Measurements from ENCODE around the gene PTS.

Gene PTS

DNA sequence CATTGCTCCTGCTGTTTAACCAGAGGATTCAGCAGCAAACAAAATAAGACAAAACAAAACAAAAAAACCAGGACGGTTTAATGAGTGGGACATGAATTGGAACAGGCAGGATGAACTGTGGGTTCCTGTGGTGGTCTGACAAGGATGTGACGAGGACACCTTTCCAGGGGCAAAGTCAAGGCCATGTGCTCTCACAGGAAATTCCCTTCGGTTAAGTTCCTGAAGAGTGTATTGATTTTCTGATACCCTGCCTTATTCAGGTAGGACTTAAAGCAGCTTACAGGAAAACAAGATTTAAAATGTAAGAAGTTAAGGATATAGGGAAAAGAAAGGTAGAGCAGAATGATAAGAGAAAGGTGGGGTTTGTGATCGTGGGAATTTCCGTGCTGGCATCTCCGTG, 42.9 kb downstream of the PTS start:
- no peak for TF ChIP-seq ISL1 (CRISPR knock-in tag; IDR thresholded peaks at IDR 0.05)
- TF ChIP-seq, protein P1, sequence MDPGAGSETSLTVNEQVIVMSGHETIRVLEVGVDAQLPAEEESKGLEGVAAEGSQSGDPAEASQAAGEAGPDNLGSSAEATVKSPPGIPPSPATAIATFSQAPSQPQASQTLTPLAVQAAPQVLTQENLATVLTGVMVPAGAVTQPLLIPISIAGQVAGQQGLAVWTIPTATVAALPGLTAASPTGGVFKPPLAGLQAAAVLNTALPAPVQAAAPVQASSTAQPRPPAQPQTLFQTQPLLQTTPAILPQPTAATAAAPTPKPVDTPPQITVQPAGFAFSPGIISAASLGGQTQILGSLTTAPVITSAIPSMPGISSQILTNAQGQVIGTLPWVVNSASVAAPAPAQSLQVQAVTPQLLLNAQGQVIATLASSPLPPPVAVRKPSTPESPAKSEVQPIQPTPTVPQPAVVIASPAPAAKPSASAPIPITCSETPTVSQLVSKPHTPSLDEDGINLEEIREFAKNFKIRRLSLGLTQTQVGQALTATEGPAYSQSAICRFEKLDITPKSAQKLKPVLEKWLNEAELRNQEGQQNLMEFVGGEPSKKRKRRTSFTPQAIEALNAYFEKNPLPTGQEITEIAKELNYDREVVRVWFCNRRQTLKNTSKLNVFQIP (CRISPR knock-in tag; IDR thresholded peaks at IDR 0.05; ENCODE audit: borderline replicate concordance, low read depth) = no peak
- TF ChIP-seq ZFP30 (CRISPR knock-in tag; IDR thresholded peaks at IDR 0.05) = no peak
- TF ChIP-seq ZFP3 (CRISPR knock-in tag; IDR thresholded peaks at IDR 0.05) = no peak
- TF ChIP-seq, protein P2, sequence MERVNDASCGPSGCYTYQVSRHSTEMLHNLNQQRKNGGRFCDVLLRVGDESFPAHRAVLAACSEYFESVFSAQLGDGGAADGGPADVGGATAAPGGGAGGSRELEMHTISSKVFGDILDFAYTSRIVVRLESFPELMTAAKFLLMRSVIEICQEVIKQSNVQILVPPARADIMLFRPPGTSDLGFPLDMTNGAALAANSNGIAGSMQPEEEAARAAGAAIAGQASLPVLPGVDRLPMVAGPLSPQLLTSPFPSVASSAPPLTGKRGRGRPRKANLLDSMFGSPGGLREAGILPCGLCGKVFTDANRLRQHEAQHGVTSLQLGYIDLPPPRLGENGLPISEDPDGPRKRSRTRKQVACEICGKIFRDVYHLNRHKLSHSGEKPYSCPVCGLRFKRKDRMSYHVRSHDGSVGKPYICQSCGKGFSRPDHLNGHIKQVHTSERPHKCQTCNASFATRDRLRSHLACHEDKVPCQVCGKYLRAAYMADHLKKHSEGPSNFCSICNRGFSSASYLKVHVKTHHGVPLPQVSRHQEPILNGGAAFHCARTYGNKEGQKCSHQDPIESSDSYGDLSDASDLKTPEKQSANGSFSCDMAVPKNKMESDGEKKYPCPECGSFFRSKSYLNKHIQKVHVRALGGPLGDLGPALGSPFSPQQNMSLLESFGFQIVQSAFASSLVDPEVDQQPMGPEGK (CRISPR knock-in tag; IDR thresholded peaks at IDR 0.05; ENCODE audit: borderline replicate concordance) = no peak
- no peak for TF ChIP-seq ZNF8 (CRISPR knock-in tag; IDR thresholded peaks at IDR 0.05)
- TF ChIP-seq RARB (CRISPR knock-in tag; IDR thresholded peaks at IDR 0.05) = no peak
- TF ChIP-seq ZNF565 (CRISPR knock-in tag; conservative IDR thresholded peaks at IDR 0.05; ENCODE audit: low read depth) = no peak
- TF ChIP-seq, protein P3, sequence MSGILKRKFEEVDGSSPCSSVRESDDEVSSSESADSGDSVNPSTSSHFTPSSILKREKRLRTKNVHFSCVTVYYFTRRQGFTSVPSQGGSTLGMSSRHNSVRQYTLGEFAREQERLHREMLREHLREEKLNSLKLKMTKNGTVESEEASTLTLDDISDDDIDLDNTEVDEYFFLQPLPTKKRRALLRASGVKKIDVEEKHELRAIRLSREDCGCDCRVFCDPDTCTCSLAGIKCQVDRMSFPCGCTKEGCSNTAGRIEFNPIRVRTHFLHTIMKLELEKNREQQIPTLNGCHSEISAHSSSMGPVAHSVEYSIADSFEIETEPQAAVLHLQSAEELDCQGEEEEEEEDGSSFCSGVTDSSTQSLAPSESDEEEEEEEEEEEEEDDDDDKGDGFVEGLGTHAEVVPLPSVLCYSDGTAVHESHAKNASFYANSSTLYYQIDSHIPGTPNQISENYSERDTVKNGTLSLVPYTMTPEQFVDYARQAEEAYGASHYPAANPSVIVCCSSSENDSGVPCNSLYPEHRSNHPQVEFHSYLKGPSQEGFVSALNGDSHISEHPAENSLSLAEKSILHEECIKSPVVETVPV (CRISPR knock-in tag; IDR thresholded peaks at IDR 0.05) = no peak
- no peak for TF ChIP-seq OSR1 (CRISPR knock-in tag; IDR thresholded peaks at IDR 0.05)
- TF ChIP-seq ESRRG (CRISPR knock-in tag; IDR thresholded peaks at IDR 0.05) = no peak
- TF ChIP-seq ZC3H10 (CRISPR knock-in tag; IDR thresholded peaks at IDR 0.05) = no peak
- no peak for TF ChIP-seq GLIS3 (CRISPR knock-in tag; IDR thresholded peaks at IDR 0.05)
- TF ChIP-seq BACH2 (CRISPR knock-in tag; IDR thresholded peaks at IDR 0.05; ENCODE audit: borderline replicate concordance) = no peak
- TF ChIP-seq, protein P4, sequence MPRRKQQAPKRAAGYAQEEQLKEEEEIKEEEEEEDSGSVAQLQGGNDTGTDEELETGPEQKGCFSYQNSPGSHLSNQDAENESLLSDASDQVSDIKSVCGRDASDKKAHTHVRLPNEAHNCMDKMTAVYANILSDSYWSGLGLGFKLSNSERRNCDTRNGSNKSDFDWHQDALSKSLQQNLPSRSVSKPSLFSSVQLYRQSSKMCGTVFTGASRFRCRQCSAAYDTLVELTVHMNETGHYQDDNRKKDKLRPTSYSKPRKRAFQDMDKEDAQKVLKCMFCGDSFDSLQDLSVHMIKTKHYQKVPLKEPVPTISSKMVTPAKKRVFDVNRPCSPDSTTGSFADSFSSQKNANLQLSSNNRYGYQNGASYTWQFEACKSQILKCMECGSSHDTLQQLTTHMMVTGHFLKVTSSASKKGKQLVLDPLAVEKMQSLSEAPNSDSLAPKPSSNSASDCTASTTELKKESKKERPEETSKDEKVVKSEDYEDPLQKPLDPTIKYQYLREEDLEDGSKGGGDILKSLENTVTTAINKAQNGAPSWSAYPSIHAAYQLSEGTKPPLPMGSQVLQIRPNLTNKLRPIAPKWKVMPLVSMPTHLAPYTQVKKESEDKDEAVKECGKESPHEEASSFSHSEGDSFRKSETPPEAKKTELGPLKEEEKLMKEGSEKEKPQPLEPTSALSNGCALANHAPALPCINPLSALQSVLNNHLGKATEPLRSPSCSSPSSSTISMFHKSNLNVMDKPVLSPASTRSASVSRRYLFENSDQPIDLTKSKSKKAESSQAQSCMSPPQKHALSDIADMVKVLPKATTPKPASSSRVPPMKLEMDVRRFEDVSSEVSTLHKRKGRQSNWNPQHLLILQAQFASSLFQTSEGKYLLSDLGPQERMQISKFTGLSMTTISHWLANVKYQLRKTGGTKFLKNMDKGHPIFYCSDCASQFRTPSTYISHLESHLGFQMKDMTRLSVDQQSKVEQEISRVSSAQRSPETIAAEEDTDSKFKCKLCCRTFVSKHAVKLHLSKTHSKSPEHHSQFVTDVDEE (CRISPR knock-in tag; IDR thresholded peaks at IDR 0.05) = no peak

DNA sequence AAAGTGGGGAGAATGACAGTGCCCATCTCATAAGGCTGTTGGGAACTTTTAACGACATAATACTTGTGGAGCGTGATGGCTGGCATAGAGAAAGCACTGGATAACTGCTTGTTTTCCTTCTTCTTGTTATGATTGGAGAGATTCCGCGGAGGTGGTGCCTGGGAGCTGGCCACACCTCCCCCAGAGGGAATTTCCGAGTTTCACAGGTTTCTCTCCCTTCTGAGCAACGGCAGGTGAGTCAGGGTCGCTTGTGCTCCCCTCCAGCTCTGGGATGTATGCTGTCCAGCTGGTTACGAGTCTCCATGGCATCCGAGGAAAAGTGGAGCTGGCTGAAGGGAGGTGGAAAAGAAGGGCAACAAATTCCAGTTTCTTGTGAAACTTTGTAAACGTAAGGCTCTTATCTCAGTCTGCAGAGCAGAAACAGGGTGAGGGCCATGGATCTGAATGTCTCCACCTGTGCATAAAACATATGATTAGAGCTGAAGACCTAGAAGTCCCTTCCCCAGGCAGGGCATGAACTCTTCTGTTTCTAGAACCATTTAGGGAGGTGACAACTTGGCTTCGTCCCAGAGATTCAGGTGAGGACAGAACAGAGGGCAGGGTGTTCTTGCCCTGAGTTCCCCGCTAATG, 44.4 kb downstream of the PTS start:
- ATAC-seq = no peak

More for the DNA sequence above, 42.9 kb downstream of the PTS start:
- ATAC-seq = no peak

DNA sequence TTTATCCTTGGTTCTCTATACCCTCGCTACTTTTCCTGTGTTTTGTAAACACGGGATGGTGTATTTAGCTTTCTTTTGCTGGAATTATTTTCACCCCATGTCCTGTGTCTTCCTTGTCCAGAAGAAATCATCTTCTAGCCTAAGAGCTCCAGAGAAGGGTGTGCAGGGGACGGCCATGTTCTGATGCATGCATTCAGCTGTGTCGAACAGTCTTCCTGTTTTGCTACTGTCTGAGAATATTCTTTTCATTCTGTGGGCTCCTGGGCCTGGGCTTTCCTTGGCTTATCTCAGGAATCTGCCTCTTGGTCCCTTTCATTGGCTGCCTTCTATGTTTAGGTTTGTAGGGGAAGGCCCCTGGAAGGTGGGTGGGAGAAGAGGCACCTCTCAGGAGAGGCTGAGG, 45.0 kb downstream of the PTS start:
- ATAC-seq = no peak
- TF ChIP-seq, protein P3 (CRISPR knock-in tag; IDR thresholded peaks at IDR 0.05) = no peak
- TF ChIP-seq ZFP3 (CRISPR knock-in tag; IDR thresholded peaks at IDR 0.05) (no peak), ESRRG (CRISPR knock-in tag; IDR thresholded peaks at IDR 0.05) (no peak), SNAI2 (CRISPR knock-in tag; IDR thresholded peaks at IDR 0.05) (no peak), BACH2 (CRISPR knock-in tag; IDR thresholded peaks at IDR 0.05; ENCODE audit: borderline replicate concordance) (no peak), ZNF70 (CRISPR knock-in tag; IDR thresholded peaks at IDR 0.05) (no peak), OSR1 (CRISPR knock-in tag; IDR thresholded peaks at IDR 0.05) (no peak), ZC3H10 (CRISPR knock-in tag; IDR thresholded peaks at IDR 0.05) (no peak), RARB (CRISPR knock-in tag; IDR thresholded peaks at IDR 0.05) (no peak), PPARA (CRISPR knock-in tag; IDR thresholded peaks at IDR 0.05; ENCODE audit: borderline replicate concordance) (no peak), ARNTL (CRISPR knock-in tag; IDR thresholded peaks at IDR 0.05; ENCODE audit: borderline replicate concordance, low read depth) (no peak), TOX (CRISPR knock-in tag; IDR thresholded peaks at IDR 0.05; ENCODE audit: borderline replicate concordance) (no peak), ISL1 (CRISPR knock-in tag; IDR thresholded peaks at IDR 0.05) (no peak), ZFP30 (CRISPR knock-in tag; IDR thresholded peaks at IDR 0.05) (no peak), GLIS3 (CRISPR knock-in tag; IDR thresholded peaks at IDR 0.05) (no peak)
- TF ChIP-seq, protein P4 (CRISPR knock-in tag; IDR thresholded peaks at IDR 0.05) = no peak
- TF ChIP-seq, protein P1 (CRISPR knock-in tag; IDR thresholded peaks at IDR 0.05; ENCODE audit: borderline replicate concordance, low read depth) = no peak

More for the DNA sequence above, 44.4 kb downstream of the PTS start:
- TF ChIP-seq TCF4 (CRISPR knock-in tag; IDR thresholded peaks at IDR 0.05; ENCODE audit: borderline replicate concordance) (no peak), SNAI2 (CRISPR knock-in tag; IDR thresholded peaks at IDR 0.05) (no peak), PPARA (CRISPR knock-in tag; IDR thresholded peaks at IDR 0.05; ENCODE audit: borderline replicate concordance) (no peak), ISL1 (CRISPR knock-in tag; IDR thresholded peaks at IDR 0.05) (no peak), ZNF8 (CRISPR knock-in tag; IDR thresholded peaks at IDR 0.05) (no peak), TOX (CRISPR knock-in tag; IDR thresholded peaks at IDR 0.05; ENCODE audit: borderline replicate concordance) (no peak), ZNF70 (CRISPR knock-in tag; IDR thresholded peaks at IDR 0.05) (no peak), ESRRG (CRISPR knock-in tag; IDR thresholded peaks at IDR 0.05) (no peak), ZFP30 (CRISPR knock-in tag; IDR thresholded peaks at IDR 0.05) (no peak)
